HS-27A (cell line): Measurements from ENCODE around the gene EHD2.
"Not testable (repeated sequence)": the region's sequence is repeated elsewhere in the genome, so short reads cannot be mapped to it uniquely, and the experiment has no call there.

Experiments
- DNase-seq: peaks from one replicate; pipeline ENCODE4 v3.0.0-alpha.2; 2012; ENCODE audit warnings: low read depth, missing footprints

The EHD2 gene, protein sequence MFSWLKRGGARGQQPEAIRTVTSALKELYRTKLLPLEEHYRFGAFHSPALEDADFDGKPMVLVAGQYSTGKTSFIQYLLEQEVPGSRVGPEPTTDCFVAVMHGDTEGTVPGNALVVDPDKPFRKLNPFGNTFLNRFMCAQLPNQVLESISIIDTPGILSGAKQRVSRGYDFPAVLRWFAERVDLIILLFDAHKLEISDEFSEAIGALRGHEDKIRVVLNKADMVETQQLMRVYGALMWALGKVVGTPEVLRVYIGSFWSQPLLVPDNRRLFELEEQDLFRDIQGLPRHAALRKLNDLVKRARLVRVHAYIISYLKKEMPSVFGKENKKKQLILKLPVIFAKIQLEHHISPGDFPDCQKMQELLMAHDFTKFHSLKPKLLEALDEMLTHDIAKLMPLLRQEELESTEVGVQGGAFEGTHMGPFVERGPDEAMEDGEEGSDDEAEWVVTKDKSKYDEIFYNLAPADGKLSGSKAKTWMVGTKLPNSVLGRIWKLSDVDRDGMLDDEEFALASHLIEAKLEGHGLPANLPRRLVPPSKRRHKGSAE

DNA sequence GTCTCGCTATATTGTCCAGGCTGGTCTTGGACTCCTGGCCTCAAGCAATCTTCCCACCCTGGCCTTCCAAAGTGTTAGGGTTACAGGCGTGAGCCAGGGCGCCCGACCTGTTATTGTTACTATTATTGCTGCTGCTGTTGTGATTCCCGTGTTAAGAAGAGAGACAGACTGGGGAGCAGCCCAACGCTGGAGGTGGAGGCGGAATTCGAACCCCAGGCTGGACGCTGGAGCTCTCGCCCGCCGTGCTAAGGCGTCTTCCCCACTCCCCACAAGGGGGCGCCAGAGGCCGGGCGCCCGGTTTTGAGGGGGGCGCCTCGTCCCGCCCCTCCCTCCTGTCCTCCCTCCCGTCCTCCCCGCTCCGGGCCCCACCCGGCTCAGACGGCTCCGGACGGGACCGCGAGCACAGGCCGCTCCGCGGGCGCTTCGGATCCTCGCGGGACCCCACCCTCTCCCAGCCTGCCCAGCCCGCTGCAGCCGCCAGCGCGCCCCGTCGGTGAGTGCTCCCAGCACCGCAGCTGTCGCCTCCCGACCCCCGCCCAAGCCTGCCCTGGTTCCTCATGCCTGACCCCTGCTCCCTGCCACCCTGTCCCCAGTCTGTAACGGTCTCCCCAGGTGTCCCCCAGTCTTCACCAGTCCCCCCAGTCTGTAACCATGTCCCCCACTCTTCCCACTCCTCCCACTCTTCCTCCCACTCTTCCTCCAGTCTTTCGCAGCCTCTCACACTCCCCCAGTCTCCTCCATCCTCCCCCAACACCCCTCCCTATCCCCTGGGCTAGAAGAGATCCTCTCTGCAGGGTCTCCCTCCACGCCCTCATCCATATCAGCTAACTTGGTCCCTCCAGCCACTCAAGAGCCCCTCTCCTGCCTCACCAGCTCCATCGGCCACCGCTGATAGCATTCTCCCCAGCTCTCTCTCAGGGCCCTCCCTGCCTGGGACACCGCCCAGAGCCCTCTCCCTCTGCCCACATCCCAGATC lies at the start of gene EHD2:
TSS of gene EHD2 (plus strand) at position 377 of the 976 bp plus-strand sequence. CDS start 3,191 bp downstream, outside the sequence.
- no peak for DNase-seq

DNA sequence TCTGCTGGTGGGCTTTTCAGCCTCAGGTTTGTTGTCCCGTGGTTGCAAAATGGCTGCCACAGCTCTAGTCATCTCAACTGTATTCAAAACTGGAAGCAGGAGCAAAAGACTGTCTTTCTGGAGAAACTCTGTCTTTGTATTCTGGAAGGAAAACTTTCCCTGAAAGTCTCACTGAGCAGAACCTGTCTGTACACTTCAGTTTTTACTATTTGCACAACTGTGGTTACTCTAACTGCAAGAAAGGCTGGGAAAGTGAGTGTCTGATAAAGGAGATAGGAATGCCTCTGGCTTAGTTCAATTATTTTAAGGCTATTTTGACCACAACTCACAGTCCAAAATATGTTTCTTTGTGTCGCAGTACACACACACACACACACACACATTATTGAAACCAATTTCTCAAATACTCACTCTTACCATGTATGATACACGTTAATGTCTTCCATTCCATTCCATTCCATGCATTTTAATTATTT lies 49.7 kb upstream of the EHD2 start:
- peak; percentile 78 for DNase-seq

DNA sequence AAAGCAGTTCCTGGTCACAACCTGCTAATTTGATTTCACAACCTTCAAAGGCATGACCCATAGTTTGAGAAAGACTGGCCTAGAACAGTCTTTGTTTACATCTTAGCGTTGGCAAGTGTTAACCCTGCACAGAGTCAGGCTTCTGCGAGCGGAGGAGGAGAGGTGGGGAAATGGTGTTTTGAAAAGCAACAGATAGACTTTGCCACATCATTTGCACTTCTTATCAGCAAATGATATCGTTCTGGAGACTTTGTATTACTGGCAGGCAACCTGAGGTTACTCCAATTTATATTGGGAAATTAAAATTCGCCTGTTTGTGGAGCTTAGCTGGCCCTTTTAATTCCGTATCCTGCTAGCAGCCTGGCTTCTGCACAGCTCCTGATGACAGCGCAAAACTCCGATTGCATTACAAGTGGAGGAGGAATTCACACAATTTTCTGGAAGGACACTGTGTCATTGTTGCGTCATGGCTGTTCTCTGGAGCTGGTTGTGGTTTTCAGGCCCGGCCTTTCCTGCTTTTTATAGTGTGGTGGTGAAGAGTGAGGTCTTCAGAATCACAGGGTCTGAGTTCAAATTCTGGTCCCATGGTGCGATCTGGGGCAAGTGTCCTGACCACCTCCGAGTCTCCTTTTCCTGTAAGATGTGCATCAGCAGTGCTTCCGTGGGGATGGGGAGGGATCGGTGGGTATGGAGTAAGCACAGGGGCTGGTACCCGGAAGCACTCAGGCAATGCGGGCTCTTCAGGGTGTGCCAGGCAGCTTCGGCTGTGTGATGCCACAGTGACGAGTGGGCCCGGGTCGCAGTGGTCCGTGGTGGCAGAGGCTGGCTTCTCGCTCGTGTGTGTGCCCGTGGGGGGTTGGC lies 49.1 kb upstream of the EHD2 start:
- DNase-seq, result peak; percentile 86

DNA sequence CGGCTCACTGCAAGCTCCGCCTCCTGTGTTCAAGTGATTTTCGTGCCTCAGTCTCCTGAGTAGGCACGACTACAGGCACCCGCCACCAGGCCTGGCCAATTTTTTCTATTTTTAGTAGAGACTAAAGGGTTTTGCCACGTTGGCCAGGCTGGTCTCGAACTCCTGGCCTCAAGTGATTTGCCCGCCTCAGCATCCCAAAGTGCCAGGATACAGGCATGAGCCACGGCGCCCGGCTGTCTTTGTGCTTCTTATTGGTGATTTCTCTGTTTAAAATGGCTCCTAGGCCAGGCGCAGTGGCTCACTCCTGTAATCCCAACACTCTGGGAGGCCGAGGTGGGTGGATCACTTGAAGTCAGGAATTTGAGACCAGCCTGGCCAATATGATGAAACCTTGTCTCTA lies 44.7 kb upstream of the EHD2 start:
- DNase-seq, result not testable (repeated sequence)

DNA sequence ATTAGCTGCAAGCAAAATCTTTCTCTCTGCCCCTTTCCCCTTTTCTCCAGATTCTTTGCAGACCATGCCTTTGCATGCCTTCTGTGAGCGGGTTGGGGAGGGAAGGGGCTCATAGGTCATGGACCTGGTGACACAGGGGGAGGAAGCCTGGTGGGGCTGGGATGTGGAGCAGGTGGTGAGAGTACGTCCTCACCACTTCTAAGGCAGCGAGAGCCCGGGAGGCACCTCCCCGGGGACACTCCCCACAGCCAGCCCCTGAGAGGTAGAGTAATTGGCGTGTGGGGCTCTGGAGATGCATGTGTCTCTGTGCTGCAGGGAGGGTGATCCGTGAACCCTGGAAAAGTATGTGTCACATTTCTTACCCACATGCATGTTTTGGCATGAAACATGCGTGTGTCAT lies 42.5 kb upstream of the EHD2 start:
- no peak for DNase-seq

DNA sequence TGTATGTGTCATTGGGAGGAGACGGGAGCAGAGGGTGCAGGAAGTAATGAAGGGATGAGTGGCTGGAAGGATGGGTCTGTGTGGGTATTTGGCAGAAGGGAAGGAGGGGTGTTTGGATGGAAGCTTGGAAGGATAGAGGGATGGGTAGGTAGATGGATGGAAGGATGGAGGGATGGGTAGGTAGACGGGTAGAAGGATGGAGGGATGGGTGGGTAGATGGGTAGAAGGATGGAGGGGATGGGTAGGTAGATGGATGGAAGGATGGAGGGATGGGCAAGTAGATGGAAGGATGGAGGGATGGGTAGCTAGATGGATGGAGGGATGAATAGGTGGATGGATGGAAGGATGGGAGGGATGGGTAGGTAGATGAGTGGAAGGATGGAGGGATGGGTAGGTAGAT lies 41.7 kb upstream of the EHD2 start:
- DNase-seq, result no peak

DNA sequence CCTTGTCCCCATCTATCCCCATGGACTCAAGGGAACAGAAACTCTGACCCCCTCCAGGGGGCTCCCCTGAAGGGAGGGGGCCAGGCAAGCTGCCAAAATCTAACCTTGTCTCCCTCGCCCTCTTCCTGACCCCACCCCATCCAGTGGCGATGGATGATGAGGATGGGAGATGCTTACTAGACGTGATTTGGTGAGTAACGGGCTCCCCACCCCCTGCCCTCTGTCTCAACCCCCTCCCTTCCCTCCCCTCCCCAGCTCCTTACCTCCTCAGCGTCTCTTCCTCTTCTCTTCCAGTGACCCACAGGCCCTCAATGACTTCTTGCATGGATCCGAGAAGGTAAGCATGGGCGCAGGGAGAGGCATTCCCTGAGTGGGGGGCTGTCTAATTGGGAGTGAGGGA lies 39.8 kb upstream of the EHD2 start:
- DNase-seq, result no peak

DNA sequence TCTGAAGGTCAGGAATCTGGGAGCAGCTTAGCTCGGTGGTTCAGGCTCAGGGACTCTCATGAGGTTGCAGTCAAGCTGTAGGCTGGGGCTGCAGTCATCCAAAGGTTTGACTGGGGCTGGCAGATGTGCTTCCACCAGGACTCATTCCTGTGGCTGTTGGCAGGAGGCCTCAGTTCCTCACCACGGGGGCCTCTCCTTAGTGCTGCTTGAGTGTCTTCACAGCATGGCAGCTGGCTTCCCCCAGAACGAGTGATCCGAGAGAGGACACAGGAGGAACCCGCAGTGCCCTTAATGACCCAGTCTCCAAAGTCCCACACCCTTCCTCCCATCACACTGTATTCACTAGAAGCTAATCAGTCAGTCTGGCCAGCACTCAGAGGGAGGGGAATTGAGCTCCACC lies 38.7 kb upstream of the EHD2 start:
- no peak for DNase-seq

DNA sequence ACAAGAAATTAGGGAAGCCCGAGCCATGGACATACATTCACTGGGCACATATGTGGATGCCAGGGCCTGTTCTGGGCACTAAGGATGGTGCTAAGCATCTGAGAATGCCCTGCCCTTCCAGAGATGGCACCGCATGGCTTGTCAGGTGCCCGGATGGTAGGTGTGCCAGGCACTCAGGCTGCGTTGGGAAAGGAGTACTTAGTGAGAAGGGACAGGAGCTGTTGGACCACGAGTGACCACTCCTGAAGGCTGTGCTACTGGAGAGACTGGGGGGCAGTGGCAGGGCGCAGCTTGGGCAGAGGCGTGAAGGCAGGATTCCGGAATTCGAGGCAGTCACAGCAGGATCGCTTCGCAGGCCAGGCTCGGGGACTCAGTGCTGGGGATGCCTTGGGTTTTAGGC lies 38.0 kb upstream of the EHD2 start:
- DNase-seq, result no peak

DNA sequence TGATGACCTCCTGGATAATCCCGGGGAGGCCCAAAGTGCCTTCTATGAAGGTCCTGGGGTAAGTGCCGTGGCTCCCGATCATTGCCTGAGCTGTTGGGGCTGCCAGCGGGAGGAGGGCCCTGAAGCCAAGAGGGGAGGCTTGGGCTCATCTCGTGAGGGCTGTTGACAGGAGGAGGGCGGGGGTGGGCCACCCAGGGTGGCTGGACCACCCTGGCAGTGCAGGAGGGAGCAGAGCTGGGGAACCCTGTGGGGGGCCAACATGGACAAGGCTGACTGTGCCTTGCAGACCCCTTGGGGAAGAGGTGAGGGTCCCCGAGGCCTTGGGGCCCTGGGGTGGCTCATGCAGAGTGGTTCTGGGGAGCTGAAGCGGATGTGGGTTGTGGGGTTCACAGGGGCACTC lies 37.4 kb upstream of the EHD2 start:
- DNase-seq, result no peak

DNA sequence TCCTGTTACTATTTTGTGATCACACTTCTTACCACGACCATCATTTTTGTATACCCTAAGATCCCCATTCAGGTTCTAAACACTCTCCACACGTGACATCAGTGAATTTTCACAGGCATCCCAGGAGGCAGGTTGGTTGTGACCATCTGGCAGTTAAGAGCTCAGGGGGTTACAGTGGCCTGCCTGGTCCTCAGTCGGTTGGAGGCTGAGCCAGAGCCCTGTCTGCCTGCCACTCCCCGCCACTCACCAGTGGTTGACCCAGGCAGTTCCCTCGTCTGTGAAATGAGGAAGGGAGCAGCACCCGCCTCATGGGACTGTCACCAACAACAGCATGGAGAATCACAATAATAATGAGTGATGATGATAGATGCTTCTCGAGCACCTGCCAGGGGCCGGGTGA lies 36.4 kb upstream of the EHD2 start:
- DNase-seq, result no peak

DNA sequence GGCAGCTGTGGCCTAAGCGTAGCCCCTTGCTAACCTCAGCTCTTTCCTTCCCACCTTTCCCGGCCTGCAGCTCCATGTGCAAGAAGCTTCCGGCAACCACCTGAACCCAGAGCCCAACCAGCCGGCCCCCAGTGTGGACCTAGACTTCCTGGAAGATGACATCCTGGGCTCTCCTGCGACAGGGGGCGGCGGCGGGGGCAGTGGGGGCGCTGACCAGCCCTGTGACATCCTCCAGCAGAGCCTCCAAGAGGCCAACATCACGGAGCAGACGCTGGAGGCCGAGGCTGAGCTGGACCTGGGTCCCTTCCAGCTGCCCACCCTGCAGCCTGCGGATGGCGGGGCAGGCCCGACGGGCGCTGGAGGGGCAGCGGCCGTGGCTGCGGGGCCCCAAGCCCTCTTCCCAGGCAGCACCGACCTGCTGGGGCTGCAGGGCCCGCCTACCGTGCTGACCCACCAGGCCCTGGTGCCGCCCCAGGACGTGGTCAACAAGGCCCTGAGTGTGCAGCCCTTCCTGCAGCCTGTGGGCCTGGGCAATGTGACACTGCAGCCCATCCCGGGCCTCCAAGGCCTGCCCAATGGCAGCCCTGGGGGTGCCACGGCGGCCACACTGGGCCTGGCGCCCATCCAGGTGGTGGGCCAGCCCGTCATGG lies 33.8 kb upstream of the EHD2 start:
- no peak for DNase-seq

DNA sequence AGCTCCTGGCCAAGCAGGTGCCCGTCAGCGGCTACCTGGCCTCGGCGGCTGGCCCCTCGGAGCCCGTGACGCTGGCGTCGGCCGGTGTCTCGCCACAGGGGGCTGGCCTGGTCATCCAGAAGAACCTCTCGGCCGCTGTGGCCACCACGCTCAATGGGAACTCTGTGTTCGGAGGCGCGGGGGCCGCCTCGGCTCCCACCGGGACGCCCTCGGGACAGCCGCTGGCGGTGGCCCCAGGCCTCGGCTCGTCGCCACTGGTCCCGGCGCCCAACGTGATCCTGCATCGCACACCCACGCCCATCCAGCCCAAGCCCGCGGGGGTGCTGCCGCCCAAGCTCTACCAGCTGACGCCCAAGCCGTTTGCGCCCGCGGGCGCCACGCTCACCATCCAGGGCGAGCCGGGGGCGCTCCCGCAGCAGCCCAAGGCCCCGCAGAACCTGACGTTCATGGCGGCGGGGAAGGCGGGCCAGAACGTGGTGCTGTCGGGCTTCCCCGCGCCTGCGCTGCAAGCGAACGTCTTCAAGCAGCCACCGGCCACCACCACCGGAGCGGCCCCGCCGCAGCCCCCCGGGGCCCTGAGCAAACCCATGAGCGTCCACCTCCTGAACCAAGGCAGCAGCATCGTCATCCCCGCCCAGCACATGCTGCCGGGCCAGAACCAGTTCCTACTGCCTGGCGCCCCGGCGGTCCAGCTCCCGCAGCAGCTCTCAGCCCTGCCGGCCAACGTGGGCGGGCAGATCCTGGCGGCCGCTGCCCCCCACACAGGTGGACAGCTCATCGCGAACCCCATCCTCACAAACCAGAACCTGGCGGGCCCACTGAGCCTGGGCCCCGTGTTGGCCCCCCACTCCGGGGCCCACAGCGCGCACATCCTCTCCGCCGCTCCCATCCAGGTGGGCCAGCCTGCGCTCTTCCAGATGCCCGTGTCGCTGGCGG lies 33.0 kb upstream of the EHD2 start:
- no peak for DNase-seq

DNA sequence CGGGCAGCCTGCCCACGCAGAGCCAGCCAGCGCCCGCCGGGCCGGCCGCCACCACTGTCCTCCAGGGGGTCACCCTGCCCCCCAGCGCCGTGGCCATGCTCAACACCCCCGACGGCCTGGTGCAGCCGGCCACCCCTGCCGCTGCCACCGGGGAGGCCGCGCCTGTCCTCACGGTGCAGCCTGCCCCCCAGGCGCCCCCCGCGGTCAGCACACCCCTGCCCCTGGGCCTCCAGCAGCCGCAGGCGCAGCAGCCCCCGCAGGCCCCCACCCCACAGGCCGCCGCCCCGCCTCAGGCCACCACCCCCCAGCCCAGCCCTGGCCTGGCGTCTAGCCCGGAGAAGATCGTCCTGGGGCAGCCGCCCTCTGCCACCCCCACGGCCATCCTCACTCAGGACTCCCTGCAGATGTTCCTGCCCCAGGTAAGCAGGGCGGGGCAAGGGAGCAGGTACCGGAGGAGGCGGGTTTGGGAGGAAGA lies 32.3 kb upstream of the EHD2 start:
- no peak for DNase-seq

DNA sequence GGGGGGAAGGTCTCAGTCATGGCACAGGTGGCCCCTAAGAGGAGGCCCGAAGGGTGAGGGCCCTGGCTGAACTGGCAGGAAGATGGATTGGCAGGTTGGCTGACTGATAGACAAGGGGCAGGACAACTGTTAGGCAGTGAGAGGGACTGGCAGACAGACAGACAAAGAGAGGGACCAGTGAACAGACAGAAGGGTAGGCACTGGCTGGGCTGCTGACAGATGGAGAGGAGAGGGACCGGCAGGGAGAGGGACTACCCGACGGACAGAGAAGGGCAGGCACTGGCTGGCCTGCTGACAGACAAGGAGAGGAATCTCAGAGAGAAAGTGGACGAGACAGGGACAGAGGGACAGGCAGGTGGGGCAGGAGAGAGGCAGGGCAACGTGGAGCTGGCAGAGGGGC lies 31.8 kb upstream of the EHD2 start:
- DNase-seq, result no peak

DNA sequence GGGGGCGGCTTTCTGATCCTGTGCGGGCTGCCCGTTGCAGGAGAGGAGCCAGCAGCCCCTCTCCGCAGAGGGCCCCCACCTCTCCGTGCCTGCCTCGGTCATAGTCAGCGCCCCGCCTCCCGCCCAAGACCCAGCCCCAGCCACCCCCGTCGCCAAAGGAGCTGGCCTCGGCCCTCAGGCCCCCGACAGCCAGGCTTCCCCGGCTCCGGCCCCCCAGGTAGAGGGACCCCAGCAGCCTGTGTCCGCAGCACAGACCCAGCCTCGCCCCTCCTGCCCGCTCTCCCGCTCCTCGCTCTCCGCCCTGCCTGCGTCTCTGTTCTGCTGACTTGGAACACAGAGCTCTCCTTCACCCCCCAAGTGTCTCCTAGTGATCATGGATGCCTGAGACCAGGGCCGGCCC lies 31.3 kb upstream of the EHD2 start:
- DNase-seq, result no peak

DNA sequence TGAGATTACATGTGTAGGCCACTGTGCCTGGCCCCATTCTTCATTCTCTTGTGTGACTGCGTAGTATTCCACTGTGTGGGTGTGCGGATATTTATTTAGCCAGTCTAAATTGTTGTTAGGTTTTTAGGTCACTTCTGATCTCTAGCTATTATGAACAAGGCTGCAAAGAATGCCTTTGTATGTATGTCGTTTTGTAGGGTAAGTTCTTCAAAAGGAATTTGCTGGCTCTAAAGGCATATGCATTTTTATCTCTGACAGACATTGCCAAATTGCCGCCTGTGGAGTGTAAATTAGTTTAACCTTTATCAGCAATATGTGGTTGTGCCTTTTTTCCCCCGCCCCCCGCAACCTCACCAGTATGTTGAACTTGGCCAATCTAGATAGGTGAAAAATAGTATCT lies 30.3 kb upstream of the EHD2 start:
- DNase-seq, result no peak

DNA sequence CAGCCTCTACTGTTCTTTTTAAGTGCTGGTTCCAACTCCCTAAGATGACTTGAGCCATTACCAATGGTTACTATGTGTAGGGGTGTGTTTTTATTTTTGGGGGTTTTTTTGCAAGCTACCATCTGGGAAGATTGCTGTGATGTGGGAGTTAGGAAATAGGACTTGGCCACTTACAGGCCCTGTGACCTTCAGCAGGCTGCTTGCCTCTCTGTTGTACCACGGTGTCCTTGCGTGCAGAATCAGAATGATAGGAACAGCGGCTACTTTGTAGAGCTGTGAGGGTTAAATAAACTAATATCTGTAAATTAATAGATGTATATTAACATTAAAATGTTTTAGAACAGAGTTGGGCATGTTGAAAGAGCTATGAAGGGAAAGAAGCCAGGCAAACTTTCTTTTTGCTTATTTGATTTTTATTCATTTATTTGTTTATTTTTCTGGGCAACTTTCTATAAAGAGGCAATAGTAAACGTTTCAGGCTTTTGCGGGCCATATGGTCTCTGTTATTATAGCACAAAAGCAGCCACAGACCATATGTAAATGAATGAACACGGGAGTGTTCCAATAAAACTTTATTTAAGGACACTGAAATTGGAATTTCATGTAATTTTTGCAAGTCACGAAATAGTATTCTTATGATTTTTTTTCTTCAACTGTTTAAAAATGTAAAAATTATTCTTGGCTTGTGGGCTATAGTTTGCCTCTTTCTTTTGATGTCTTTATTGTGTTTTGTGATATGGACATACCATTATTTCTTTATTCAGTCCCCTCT lies 26.4 kb upstream of the EHD2 start:
- DNase-seq, result no peak

DNA sequence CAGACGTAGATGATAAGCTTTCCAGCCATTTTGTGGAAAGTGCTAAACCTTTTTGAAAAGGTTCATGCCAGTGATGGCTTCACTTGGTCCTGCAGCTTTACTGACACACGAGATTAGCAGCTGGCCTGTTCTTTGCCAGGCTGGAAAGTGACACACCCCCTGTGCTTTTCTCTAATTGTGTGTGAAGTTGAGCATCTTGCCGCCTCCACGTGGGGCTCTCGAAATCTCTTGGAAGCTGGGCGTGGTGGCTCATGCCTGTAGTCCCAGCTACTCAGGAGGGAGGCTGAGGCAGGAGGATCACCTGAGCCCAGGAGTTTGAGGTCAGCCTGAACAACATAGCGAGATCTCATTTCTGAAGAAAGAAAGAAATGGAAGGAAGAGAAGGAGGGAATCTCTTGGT lies 25.3 kb upstream of the EHD2 start:
- no peak for DNase-seq
